T-helper 2 cell treated with Interferon-gamma antibody and Interleukin-4, amounts not matched to agents 100 ng/mL and 5 ng/mL, for 36 hours (primary cell): ENCODE data around the gene JAGN1. TPM values are rescaled to one million over a fixed set of nuclear protein-coding genes. Genes with fewer than 3 reads are reported as not detected.
"Not testable (repeated sequence)": the region's sequence is repeated elsewhere in the genome, so short reads cannot be mapped to it uniquely, and the experiment has no call there.

Experiments
- intact Hi-C: fragments of 100-400 bp; cut with micrococcal nuclease; formaldehyde crosslinking; loops from one replicate; pipeline ENCODE4 v1.15.1; 2023
- total RNA-seq: library from RNA; stranded (reverse); gene quantifications from 2 replicates; pipeline ENCODE4 v1.2.3, GENCODE V29; 2022

The JAGN1 gene
- 23.5 and 25.3 TPM in 2 replicates for total RNA-seq

GRCh38 chr3:9890249-9891071 is at the start of gene JAGN1:
TSS of gene JAGN1 (plus strand) at chr3:9890610. CDS start at chr3:9890723, 113 bp downstream.
- intact Hi-C loops: loop anchor here (1.0 to 5.0 kb wide), 13 partner anchors 25 to 493 kb away; partner anchors contain the start of genes BRK1, BRPF1, CRELD1 and EMC3

- intact Hi-C loops: loop anchor here (5.0 to 10.0 kb wide), 4 partner anchors 109 to 481 kb away; partner anchors contain the start of genes BRK1, BRPF1, FANCD2 and SEC13
These were observed 49.4 kb upstream of the JAGN1 start for GRCh38 chr3:9841015-9841414.

GRCh38 chr3:9843715-9844438 is 46.5 kb upstream of the JAGN1 start, which contains the start of gene RPUSD3:
TSS of gene RPUSD3 (minus strand) at chr3:9844008. CDS start at chr3:9843990, 18 bp downstream.
- intact Hi-C loops: loop anchor here (1.0 to 10.0 kb wide), 10 partner anchors 46 to 478 kb away; partner anchors contain the start of genes BRK1, BRPF1, CRELD1 and EMC3

- intact Hi-C loops: loop anchor here (10.0 kb wide), 1 partner anchor 269 kb away; the partner anchor contains the start of gene BRK1
These were observed 44.2 kb upstream of the JAGN1 start for GRCh38 chr3:9846231-9846630.

GRCh38 chr3:9846931-9847488 is 43.4 kb upstream of the JAGN1 start:
- intact Hi-C loops: loop anchor here (10.0 kb wide), 1 partner anchor 268 kb away; the partner anchor contains the start of gene BRK1

- intact Hi-C loops: loop anchor here (10.0 kb wide), 1 partner anchor 267 kb away; the partner anchor contains the start of gene BRK1
These were observed 42.5 kb upstream of the JAGN1 start for GRCh38 chr3:9847870-9848269.

GRCh38 chr3:9848860-9849259 is 41.5 kb upstream of the JAGN1 start:
- intact Hi-C loops: loop anchor here (10.0 kb wide), 1 partner anchor 266 kb away; the partner anchor contains the start of gene BRK1

GRCh38 chr3:9851383-9851782 is 39.0 kb upstream of the JAGN1 start:
- intact Hi-C loops: not testable (repeated sequence)

GRCh38 chr3:9851926-9852325 is 38.5 kb upstream of the JAGN1 start:
- intact Hi-C loops: not testable (repeated sequence)

GRCh38 chr3:9852528-9852927 is 37.9 kb upstream of the JAGN1 start:
- intact Hi-C loops: no loop called here

GRCh38 chr3:9854291-9854940 is 36.0 kb upstream of the JAGN1 start:
- intact Hi-C loops: not testable (repeated sequence)

- intact Hi-C loops: no loop called here
These were observed 34.8 kb upstream of the JAGN1 start for GRCh38 chr3:9855594-9855993.

- intact Hi-C loops: no loop called here
These were observed 30.8 kb upstream of the JAGN1 start for GRCh38 chr3:9859530-9860025.

- intact Hi-C loops: no loop called here
These were observed 29.2 kb upstream of the JAGN1 start for GRCh38 chr3:9861201-9861600.

GRCh38 chr3:9861626-9862130 is 28.7 kb upstream of the JAGN1 start:
- intact Hi-C loops: no loop called here

- intact Hi-C loops: no loop called here
These were observed 27.9 kb upstream of the JAGN1 start for GRCh38 chr3:9862391-9863057.

- intact Hi-C loops: no loop called here
These were observed 27.2 kb upstream of the JAGN1 start for GRCh38 chr3:9863058-9863772.

GRCh38 chr3:9864200-9864927 is 26.0 kb upstream of the JAGN1 start:
- intact Hi-C loops: no loop called here
